ENCODE results near the gene ST7.

The ST7 gene

GRCh38 chr7:117097860-117098259, 144.6 kb downstream of the ST7 start:
- TF ChIP-seq, protein P1, sequence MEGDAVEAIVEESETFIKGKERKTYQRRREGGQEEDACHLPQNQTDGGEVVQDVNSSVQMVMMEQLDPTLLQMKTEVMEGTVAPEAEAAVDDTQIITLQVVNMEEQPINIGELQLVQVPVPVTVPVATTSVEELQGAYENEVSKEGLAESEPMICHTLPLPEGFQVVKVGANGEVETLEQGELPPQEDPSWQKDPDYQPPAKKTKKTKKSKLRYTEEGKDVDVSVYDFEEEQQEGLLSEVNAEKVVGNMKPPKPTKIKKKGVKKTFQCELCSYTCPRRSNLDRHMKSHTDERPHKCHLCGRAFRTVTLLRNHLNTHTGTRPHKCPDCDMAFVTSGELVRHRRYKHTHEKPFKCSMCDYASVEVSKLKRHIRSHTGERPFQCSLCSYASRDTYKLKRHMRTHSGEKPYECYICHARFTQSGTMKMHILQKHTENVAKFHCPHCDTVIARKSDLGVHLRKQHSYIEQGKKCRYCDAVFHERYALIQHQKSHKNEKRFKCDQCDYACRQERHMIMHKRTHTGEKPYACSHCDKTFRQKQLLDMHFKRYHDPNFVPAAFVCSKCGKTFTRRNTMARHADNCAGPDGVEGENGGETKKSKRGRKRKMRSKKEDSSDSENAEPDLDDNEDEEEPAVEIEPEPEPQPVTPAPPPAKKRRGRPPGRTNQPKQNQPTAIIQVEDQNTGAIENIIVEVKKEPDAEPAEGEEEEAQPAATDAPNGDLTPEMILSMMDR (IDR thresholded peaks at IDR 0.05; ENCODE audit: low read depth, low read length), result no peak
- H3K4me3 ChIP-seq (ENCODE audit: low read depth, low read length), result no peak overlapping the region
- no peak for DNase-seq (ENCODE audit: low read depth, low spot score)
- in situ Hi-C loops (cut with HindIII; ENCODE audit: low sequenced_read_pairs), result no loop called here

DNA sequence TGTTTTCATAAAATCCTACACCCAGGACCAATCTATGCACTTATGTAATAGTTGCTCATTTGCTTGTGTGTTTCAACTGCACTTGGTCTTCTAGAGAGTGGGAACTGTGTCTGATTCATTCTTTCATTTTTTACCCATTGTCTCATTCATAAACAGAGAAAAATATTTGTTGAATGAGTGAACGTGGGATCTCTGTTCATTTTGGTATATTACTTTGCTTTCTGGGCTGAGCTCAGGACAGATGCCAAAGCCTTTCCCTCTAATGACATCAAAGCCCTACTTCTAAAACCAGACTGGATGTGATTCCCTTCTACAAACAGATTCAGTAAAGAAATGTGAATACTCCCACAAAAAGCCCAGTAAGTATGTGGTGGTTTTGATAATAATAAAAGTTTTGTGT, 145.2 kb downstream of the ST7 start:
- in situ Hi-C loops (cut with HindIII; ENCODE audit: low sequenced_read_pairs), result no loop called here
- peak; percentile 97 for DNase-seq (ENCODE audit: low read depth, low spot score)
- H3K4me3 ChIP-seq (ENCODE audit: low read depth, low read length), result no peak overlapping the region
- TF ChIP-seq, protein P1 (IDR thresholded peaks at IDR 0.05; ENCODE audit: low read depth, low read length), result no peak

GRCh38 chr7:117101026-117101425, 147.7 kb downstream of the ST7 start:
- no peak for DNase-seq (ENCODE audit: low read depth, low spot score)
- TF ChIP-seq, protein P1 (IDR thresholded peaks at IDR 0.05; ENCODE audit: low read depth, low read length), result no peak
- H3K4me3 ChIP-seq (ENCODE audit: low read depth, low read length), result no peak overlapping the region
- in situ Hi-C loops (cut with HindIII; ENCODE audit: low sequenced_read_pairs), result no loop called here

DNA sequence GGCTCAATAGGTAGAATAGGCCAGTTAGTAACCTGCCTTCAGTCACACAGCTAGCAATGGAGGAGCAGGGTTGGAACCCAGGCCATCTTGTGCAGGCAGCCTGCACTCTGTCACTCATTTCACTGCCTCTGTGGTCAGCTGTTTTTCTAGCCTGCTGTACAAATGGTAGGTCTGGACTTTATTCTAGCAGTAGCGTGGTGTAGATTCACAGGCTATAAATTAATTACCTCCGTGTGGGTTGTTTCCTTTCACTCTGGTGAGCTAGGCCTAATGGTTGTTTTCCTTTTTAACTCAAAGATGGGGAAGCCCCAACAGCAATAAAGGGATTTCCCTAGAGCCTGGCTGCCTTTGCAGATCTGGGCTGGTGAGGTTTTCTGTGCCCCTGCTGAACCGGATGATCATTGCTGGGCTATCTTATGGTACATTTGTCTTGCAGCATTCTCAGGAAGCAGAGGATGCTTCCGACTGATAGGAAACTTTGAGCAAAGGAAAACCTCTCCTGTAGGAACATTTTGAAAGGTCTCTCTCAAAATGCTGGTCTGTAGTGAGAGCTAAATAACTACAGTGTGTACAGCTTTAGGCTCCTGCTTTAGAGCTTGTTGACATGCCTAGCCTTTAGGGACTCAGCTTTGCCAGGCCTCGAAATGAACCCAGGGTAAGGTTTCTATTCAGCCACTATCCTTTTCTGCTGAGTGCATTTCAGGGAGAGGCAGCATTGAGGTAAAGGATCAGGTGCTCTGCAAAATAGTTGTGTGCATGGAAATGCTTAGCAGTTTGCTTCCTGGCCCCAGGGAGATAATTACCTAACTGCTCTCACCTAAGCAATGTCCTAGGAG, 157.4 kb downstream of the ST7 start:
- DNase-seq (ENCODE audit: low read depth, low spot score), result no peak
- TF ChIP-seq, protein P1 (IDR thresholded peaks at IDR 0.05; ENCODE audit: low read depth, low read length), result no peak
- in situ Hi-C loops (cut with HindIII; ENCODE audit: low sequenced_read_pairs), result no loop called here
- H3K4me3 ChIP-seq (ENCODE audit: low read depth, low read length), result no peak overlapping the region

- TF ChIP-seq, protein P1 (IDR thresholded peaks at IDR 0.05; ENCODE audit: low read depth, low read length), result no peak
- H3K4me3 ChIP-seq (ENCODE audit: low read depth, low read length), result no peak overlapping the region
- in situ Hi-C loops (cut with HindIII; ENCODE audit: low sequenced_read_pairs), result no loop called here
- DNase-seq (ENCODE audit: low read depth, low spot score), result no peak
These were observed 158.2 kb downstream of the ST7 start for GRCh38 chr7:117111535-117111934.

DNA sequence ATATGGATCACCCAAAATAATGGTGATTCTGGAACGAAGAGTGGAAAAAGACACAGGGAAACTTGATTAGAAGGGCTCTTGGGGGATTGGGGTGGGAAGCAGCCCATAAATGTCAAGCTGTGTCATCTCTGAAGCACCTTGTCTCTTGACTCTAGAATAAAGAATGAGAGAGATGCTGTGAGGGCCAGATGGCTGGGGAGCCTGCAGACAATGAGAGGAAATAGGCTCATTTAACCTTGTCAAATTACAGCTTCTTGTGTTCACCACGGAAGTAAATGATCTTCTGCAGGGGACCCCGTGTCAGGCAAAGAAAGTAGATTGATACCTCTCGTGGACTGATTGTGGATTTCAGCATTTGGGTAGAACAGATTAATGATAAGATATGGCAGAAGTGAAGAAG, 159.3 kb downstream of the ST7 start:
- in situ Hi-C loops (cut with HindIII; ENCODE audit: low sequenced_read_pairs), result no loop called here
- TF ChIP-seq, protein P1 (IDR thresholded peaks at IDR 0.05; ENCODE audit: low read depth, low read length), result no peak
- no peak overlapping the region for H3K4me3 ChIP-seq (ENCODE audit: low read depth, low read length)
- no peak for DNase-seq (ENCODE audit: low read depth, low spot score)

Data from astrocyte of the spinal cord (primary cell).